Uterine smooth muscle cell (primary cell): ENCODE measurements around the gene RABGGTA. TPM values are rescaled to one million over a fixed set of nuclear protein-coding genes. Genes with fewer than 3 reads are reported as not detected.

Source experiments
- total RNA-seq: library from RNA; depleted of rRNA; stranded (reverse); fragments of >200 nt; gene quantifications from 2 replicates; pipeline ENCODE4 v1.2.3, GENCODE V29; 2014

The RABGGTA gene
- 17.9 and 28.6 TPM in 2 replicates for total RNA-seq

GRCh38 chr14:24271134-24271833 lies at the start of gene RABGGTA:
Gene RABGGTA (minus strand): TSS chr14:24271597. CDS start chr14:24271115, 482 bp downstream.

GRCh38 chr14:24310646-24311604 lies 39.5 kb upstream of the RABGGTA start, which contains the start of gene LTB4R:
Gene LTB4R (plus strand): TSS chr14:24311502. CDS start chr14:24315652, 4,150 bp downstream.

GRCh38 chr14:24309538-24310264 lies 38.3 kb upstream of the RABGGTA start, which contains the start of gene LTB4R2:
Gene LTB4R2 (plus strand): TSS chr14:24310140. CDS start chr14:24310665, 525 bp downstream.

GRCh38 chr14:24307575-24308341 lies 36.4 kb upstream of the RABGGTA start, which contains the start of gene CIDEB:
Gene CIDEB (minus strand): TSS chr14:24307977. CDS start chr14:24307858, 119 bp downstream.

GRCh38 chr14:24299255-24300191 lies 28.1 kb upstream of the RABGGTA start, which contains the start of the genes DHRS1 and NOP9:
Gene DHRS1 (minus strand): TSS chr14:24299780. CDS start chr14:24299106, 674 bp downstream.
Gene NOP9 (plus strand): TSS chr14:24299850. CDS start chr14:24299955, 105 bp downstream.

GRCh38 chr14:24262821-24263733 lies 8.3 kb downstream of the RABGGTA start, which contains the start of gene TGM1:
Gene TGM1 (minus strand): TSS chr14:24263177. CDS start chr14:24262352, 825 bp downstream.

GRCh38 chr14:24232645-24233537 lies 38.5 kb downstream of the RABGGTA start, which contains the start of gene GMPR2:
Gene GMPR2 (plus strand): TSS chr14:24232929. CDS start chr14:24233254, 325 bp downstream.

GRCh38 chr14:24232121-24232644 lies 39.2 kb downstream of the RABGGTA start, which contains the start of gene NEDD8:
Gene NEDD8 (minus strand): TSS chr14:24232367. CDS start chr14:24232267, 100 bp downstream.

Other genes with a start within 250 kb of the RABGGTA start
- under 0.01 and 0.12 TPM in 2 replicates for gene CARMIL3, start 219.6 kb downstream of the RABGGTA start, total RNA-seq
- gene CPNE6, start 200.0 kb downstream of the RABGGTA start, total RNA-seq, result not detected in 2 replicates
- 40.1 and 60.2 TPM in 2 replicates for gene PCK2, start 177.3 kb downstream of the RABGGTA start, total RNA-seq
- gene DCAF11, start 156.8 kb downstream of the RABGGTA start, total RNA-seq, result 56.0 and 64.2 TPM in 2 replicates
- gene NRL, start 156.6 kb downstream of the RABGGTA start, total RNA-seq, result 0.55 and 1.00 TPM in 2 replicates
- gene FITM1, start 140.9 kb downstream of the RABGGTA start, total RNA-seq, result 0.37 TPM in 1 of 2 replicates, not detected in the other
- gene PSME1, start 135.4 kb downstream of the RABGGTA start, total RNA-seq, result 69.7 and 121 TPM in 2 replicates
- 20.0 and 34.6 TPM in 2 replicates for gene EMC9, start 130.0 kb downstream of the RABGGTA start, total RNA-seq
- gene PSME2, start 125.0 kb downstream of the RABGGTA start, total RNA-seq, result 111 and 120 TPM in 2 replicates
- 40.7 and 44.7 TPM in 2 replicates for gene RNF31, start 124.1 kb downstream of the RABGGTA start, total RNA-seq
- gene IRF9, start 110.3 kb downstream of the RABGGTA start, total RNA-seq, result 68.6 and 80.1 TPM in 2 replicates
- 0.87 and 1.1 TPM in 2 replicates for gene REC8, start 99.5 kb downstream of the RABGGTA start, total RNA-seq
- 47.9 and 71.6 TPM in 2 replicates for gene IPO4, start 82.8 kb downstream of the RABGGTA start, total RNA-seq
- gene TM9SF1, start 76.2 kb downstream of the RABGGTA start, total RNA-seq, result 74.9 and 79.5 TPM in 2 replicates
- gene TSSK4, start 65.9 kb downstream of the RABGGTA start, total RNA-seq, result 0.11 TPM in 1 of 2 replicates, not detected in the other
- 32.7 and 38.6 TPM in 2 replicates for gene CHMP4A, start 58.1 kb downstream of the RABGGTA start, total RNA-seq
- 18.9 and 23.2 TPM in 2 replicates for gene MDP1, start 55.5 kb downstream of the RABGGTA start, total RNA-seq
- gene NEDD8, start 39.2 kb downstream of the RABGGTA start, total RNA-seq, result 163 and 222 TPM in 2 replicates
- 57.1 and 69.0 TPM in 2 replicates for gene GMPR2, start 38.7 kb downstream of the RABGGTA start, total RNA-seq
- gene TINF2, start 29.0 kb downstream of the RABGGTA start, total RNA-seq, result 59.9 and 69.5 TPM in 2 replicates
- gene TGM1, start 8.4 kb downstream of the RABGGTA start, total RNA-seq, result 0.25 and 0.55 TPM in 2 replicates
- 13.3 and 19.2 TPM in 2 replicates for gene DHRS1, start 28.2 kb upstream of the RABGGTA start, total RNA-seq
- gene NOP9, start 28.3 kb upstream of the RABGGTA start, total RNA-seq, result 22.6 and 29.0 TPM in 2 replicates
- 1.6 and 2.9 TPM in 2 replicates for gene CIDEB, start 36.4 kb upstream of the RABGGTA start, total RNA-seq
- 3.7 and 3.8 TPM in 2 replicates for gene LTB4R2, start 38.5 kb upstream of the RABGGTA start, total RNA-seq
- 1.2 and 1.5 TPM in 2 replicates for gene LTB4R, start 39.9 kb upstream of the RABGGTA start, total RNA-seq
- 5.1 and 8.1 TPM in 2 replicates for gene ADCY4, start 63.5 kb upstream of the RABGGTA start, total RNA-seq
- gene RIPK3, start 68.4 kb upstream of the RABGGTA start, total RNA-seq, result 0.50 and 1.00 TPM in 2 replicates
- 62.5 and 76.2 TPM in 2 replicates for gene NFATC4, start 96.6 kb upstream of the RABGGTA start, total RNA-seq
- gene NYNRIN, start 127.4 kb upstream of the RABGGTA start, total RNA-seq, result 9.1 and 13.2 TPM in 2 replicates
- 1.5 and 5.5 TPM in 2 replicates for gene CBLN3, start 158.1 kb upstream of the RABGGTA start, total RNA-seq
- 60.5 and 61.6 TPM in 2 replicates for gene KHNYN, start 158.4 kb upstream of the RABGGTA start, total RNA-seq
- gene SDR39U1, start 171.2 kb upstream of the RABGGTA start, total RNA-seq, result 11.6 and 12.9 TPM in 2 replicates
- gene CMA1, start 236.7 kb upstream of the RABGGTA start, total RNA-seq, result not detected in 2 replicates